Measurements from ENCODE around the gene DCAF4L1.

Gene DCAF4L1

DNA sequence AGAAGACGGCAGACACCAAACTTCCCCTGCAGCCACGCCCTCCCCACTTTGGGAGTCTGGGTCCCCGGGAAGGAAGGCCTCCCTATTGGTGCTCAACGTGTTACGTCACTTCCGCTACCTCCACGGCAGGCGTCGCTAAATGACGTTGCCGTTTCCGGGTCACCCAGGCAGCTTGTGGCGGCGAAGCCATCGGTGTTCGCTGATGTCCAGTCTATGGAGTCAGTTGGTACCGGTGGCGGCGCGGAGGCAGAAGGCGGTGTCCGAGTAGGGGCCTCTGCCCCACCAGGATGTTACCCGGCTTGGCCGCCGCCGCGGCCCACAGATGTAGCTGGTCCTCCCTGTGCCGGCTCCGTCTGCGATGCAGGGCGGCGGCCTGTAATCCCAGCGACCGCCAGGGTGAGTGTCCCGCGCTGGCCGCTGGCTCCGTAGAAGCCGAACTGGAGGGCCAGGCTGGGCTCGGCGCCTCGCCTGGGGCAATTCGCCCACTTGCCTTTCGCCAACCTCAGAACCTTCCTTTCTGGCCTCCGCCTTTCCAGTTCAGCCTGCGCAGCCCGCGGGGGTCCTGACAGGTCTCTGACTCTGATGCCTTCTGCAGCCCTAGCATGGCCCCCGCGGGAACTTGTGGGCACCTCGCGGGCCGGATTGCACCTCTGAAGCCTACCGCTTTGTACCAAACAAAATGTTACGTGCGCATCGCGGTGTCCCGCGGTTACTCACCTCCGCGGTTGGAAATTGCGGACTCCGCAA is 9.0 kb downstream of the DCAF4L1 start, which contains the start of gene SLC30A9:
TSS of gene SLC30A9 (plus strand) at position 166 of the 747 bp plus-strand sequence. CDS start at position 288, 122 bp downstream.
- DNase-seq (ENCODE audit: low read depth in 2 of 2), result peak; percentile 84 to 91

DNA sequence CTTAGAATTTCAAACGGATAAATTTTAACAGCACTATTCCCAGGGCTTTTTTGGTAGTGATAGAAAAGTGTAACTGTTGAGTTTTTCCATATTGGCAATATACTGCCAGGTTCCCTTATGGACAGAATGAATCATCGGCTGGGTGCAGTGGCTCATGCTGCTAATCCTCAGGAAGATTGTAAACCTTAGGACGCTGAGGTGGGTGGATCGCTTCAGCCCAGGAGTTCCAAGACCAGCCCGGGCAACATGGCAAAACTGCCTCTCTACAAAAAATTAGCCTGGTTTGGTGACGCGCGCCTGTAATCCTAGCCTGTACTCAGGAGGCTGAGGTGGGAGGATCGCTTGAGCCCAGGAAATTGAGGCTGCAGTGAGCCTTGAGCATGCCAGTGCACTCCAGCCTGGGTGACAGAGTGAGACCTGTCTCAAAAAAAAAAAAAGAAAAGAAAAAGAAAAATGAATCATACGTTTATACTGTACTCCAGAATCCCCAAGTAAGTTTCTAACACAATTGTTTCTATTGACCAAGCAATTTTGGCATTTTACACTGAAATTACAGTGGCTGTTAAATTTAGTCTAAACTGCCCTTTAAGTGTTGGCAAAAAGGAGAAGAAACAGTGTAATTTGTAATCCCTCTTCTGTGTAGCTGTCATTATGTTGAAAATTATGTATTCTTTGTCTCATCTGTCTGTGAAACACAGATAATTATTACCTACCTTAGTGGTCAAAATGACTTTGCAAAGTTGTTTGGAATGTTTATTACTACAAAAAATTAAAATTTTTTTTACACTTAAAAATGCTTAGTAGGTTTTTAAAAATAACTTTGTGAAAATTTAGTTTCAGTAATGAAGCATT is 10.6 kb downstream of the DCAF4L1 start:
- no peak for DNase-seq (ENCODE audit: low read depth in 2 of 2)

DNA sequence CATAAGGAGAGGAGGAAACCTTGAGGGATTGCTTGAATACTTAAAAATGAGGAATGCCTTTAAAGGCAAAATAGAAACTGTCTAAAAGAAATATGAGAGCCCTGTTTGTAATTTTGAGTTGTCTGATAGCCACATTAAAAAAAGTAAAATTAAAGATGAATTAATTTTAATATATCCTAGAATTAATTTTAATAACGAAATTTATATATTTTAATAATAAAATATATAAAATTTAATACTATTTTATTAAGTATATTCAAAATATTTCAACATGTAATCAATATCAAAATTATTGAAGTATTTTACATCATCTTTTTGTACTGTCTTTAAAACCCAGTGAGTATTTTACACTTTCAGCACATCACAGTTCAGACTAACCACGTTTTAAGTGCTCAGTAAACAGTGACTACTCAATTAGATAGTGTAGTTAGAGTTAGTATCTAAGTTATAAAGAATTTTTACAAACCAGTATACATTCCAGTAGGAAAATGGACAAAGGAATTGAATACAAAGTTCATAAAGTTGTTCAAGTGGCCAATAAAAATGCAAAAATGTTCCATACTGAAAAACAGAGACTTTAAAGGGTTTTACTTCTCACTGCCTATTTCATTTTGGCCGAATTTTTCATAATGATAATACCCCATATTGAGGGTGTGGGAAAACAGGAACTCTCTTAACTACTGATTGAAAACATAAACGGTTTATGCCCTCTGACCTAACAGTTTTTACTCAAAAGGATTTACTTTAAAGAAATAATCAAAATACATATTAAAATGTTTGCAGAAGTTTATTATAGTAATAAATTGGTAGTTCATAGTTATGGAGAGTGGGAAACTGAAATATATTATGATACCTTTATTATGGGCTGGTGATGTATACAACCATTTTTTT is 11.7 kb downstream of the DCAF4L1 start:
- no peak for DNase-seq (ENCODE audit: low read depth in 2 of 2)

DNA sequence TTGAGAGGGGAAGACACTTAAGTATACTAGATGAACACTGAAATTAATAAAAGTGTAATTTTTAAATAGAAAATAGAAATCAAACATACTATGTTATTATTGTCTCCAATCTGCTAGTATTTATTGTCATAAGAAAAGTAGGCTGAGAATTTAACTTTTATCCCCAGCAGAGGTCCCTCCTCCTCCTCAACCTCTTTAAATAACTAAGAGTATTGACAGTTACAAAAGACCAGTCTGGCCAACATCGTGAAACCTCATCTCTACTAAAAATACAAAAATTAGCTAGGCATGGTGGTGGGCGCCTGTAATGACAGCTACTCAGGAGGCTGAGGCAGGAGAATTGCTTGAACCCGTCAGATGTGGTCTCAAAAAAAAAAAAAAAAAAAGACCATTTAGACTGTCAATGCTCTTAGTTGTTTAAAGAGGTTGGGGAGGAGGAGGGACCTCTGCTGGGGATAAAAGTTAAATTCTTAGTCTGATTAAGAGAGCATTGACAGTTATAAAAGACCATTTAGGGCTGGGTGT is 13.0 kb downstream of the DCAF4L1 start:
- no peak for DNase-seq (ENCODE audit: low read depth in 2 of 2)

DNA sequence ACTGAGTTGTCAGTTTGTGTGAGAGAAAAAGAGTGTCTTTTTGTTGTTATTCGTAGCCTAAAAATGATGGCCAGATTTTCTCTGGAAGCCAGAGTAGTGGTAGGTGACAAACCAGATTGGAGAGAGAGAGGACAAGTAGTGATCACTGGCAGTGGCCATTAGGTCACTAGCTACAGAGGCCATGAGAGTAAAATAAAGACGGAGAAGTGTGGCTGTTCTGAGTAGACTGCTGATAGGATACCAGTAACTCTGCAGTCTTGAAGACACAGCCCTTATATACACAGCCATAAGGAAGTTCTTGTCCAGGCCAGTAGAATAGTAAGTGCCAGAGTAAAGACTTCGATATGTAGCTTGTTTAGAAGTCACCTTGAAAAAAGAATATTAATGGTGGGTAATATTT is 16.5 kb downstream of the DCAF4L1 start:
- no peak for DNase-seq (ENCODE audit: low read depth in 2 of 2)

DNA sequence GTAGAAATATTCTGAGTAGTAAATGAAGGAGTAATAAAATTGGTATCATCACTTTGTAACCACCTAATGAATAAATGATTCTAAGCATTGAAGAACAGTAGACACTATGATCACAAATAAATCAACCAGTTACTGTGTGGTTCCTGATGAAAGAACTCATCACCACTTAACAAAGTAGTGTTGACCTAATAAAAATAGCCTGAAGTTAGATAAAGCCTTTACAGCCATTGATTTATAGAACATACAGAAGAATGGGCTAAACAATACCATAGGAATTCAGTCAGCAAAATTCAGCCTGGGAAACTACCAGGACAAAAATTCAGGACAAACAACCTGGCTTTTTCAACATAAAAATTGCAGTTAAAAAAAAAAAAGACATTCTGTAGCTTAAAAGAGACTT is 17.8 kb downstream of the DCAF4L1 start:
- DNase-seq (ENCODE audit: low read depth in 2 of 2), result no peak

DNA sequence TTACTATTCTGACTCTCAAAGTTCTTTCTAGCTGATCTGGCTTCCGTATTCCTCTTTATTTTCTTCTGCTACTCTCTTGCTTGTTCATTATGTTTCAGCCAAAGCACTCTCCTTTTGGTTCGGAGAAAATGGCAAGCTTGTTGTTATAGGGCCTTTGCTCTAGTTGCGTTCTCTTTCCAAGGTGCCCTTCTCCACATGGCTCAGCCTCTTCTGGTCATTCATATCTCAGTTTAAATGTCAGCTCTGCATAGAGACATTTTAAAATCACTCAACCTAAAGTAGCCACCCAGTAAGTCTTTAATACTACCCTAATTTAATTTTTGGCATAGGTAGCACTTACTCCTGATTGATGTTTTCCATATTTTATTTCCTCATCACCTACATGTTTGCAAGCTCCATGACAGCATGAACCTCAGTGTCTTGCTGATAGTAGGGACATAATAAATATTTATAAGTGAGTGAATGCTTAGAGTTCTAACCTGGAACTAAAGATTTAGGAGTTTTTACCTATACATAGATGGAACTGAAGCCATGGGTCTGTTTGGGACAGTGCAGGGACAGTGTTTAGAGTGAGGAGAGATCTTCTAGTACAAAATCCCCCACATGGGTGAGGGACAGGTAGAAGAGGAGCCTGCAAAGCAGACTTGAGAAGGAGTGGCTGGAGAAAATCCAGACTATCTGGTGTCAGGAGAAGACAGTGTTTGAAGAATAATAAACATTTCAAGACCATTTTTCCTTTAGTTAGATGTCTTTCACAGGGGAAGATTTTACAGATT is 26.6 kb downstream of the DCAF4L1 start:
- DNase-seq (ENCODE audit: low read depth in 2 of 2), result no peak

DNA sequence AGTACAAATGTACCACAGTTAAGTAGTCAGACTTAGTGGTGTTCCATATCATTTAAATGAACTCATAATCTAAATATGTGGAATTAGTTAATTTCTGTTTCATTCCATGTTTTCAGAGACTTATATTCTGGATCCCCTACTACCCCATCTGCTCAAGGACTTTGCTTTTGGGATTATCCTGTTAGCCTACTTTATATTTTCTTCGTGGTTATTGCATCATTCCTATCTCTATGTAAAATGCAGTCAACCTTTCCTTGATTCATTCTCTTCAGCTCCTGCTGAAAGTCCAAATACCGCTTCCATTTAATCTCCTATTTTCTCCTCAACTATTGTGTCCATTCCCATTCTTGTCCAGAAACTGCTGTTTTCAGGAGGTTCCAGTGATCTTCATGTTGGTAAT is 33.9 kb downstream of the DCAF4L1 start:
- no peak for DNase-seq (ENCODE audit: low read depth in 2 of 2)

DNA sequence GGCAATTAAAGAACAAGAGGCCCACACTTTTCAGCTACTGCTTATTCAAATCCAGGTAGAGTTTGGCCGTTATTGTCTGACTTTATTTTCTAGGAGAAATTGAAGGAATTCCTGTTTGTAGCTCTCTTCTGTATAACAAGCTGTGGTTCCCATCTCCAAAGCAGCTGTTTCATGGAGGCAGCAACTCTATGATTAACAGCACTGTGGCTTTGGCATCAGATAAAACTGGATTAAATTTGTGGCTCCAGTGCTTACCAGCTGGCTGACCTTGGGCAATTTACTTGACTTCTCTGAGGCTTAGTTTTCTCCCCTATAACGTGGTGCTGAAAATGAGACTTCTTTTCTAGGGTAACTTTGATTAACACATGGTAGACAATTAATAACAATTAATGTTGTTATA is 36.9 kb downstream of the DCAF4L1 start:
- DNase-seq (ENCODE audit: low read depth in 2 of 2), result no peak
